Measurements from ENCODE around the gene TTLL3.

- TF ChIP-seq EZH2phosphoT487 (IDR thresholded peaks at IDR 0.05; ENCODE audit: borderline replicate concordance, low read depth) (no peak), EP300 (IDR thresholded peaks at IDR 0.05; ENCODE audit: borderline replicate concordance in 1 of 2, low read depth in 1 of 2, low read length in 1 of 2) (no peak), CTCF (IDR thresholded peaks at IDR 0.05) (no peak), GABPA (IDR thresholded peaks at IDR 0.05; ENCODE audit: low read depth) (no peak), REST (IDR thresholded peaks at IDR 0.05; ENCODE audit: low read depth, low read length) (no peak), USF1 (IDR thresholded peaks at IDR 0.05; ENCODE audit: borderline replicate concordance, low read depth) (no peak), MEF2A (IDR thresholded peaks at IDR 0.05; ENCODE audit: borderline replicate concordance, low read depth) (no peak), YY1 (IDR thresholded peaks at IDR 0.05; ENCODE audit: low read depth) (no peak)
- TF ChIP-seq, protein P1, sequence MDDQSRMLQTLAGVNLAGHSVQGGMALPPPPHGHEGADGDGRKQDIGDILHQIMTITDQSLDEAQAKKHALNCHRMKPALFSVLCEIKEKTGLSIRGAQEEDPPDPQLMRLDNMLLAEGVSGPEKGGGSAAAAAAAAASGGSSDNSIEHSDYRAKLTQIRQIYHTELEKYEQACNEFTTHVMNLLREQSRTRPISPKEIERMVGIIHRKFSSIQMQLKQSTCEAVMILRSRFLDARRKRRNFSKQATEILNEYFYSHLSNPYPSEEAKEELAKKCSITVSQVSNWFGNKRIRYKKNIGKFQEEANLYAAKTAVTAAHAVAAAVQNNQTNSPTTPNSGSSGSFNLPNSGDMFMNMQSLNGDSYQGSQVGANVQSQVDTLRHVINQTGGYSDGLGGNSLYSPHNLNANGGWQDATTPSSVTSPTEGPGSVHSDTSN (IDR thresholded peaks at IDR 0.05), result no peak
Measured at GRCh38 chr3:9864200-9864927, 54.3 kb downstream of the TTLL3 start.
